Activated T-cell treated with anti-CD3 and anti-CD28 coated beads for 48 hours (primary cell): Measurements from ENCODE around the gene CENPX.
A peak's percentile ranks its signal among the peaks of the same experiment; 100 is the strongest.

ENCODE experiments used
- DNase-seq: peaks from one replicate; pipeline ENCODE4 v3.0.0-alpha.2; 2020; ENCODE audit warnings: low read depth

The CENPX gene

GRCh38 chr17:82023447-82024241 is 966 bp upstream of the CENPX start:
- DNase-seq = no peak

- DNase-seq = peak; percentile 100
Observed at GRCh38 chr17:82022981-82023446, 336 bp upstream of the CENPX start, which contains the start of gene LRRC45. Gene LRRC45 (plus strand): TSS chr17:82023305. CDS start chr17:82023644, 339 bp downstream.

GRCh38 chr17:82021900-82022309 is 773 bp downstream of the CENPX start:
- DNase-seq = no peak

- peak; percentile 44 for DNase-seq
Observed at GRCh38 chr17:82021107-82021899, 1.4 kb downstream of the CENPX start.

GRCh38 chr17:82020572-82021106 is 2.0 kb downstream of the CENPX start:
- no peak for DNase-seq

GRCh38 chr17:82019690-82020571 is 2.7 kb downstream of the CENPX start:
- DNase-seq = peak; percentile 70

- DNase-seq = no peak
Observed at GRCh38 chr17:82018989-82019689, 3.5 kb downstream of the CENPX start.

GRCh38 chr17:82018152-82018988 is 4.3 kb downstream of the CENPX start:
- no peak for DNase-seq

GRCh38 chr17:82017612-82018151 is 5.0 kb downstream of the CENPX start:
- no peak for DNase-seq

- no peak for DNase-seq
Observed at GRCh38 chr17:82016875-82017459, 5.7 kb downstream of the CENPX start.

- no peak for DNase-seq
Observed at GRCh38 chr17:82016061-82016874, 6.4 kb downstream of the CENPX start.

GRCh38 chr17:82015311-82015971 is 7.2 kb downstream of the CENPX start:
- DNase-seq = no peak

- DNase-seq = no peak
Observed at GRCh38 chr17:82014971-82015310, 7.7 kb downstream of the CENPX start.

GRCh38 chr17:82014432-82014831 is 8.2 kb downstream of the CENPX start:
- DNase-seq = no peak

- DNase-seq = no peak
Observed at GRCh38 chr17:82013772-82014321, 8.8 kb downstream of the CENPX start.

- no peak for DNase-seq
Observed at GRCh38 chr17:82013341-82013740, 9.3 kb downstream of the CENPX start.

GRCh38 chr17:82012640-82013295 is 9.9 kb downstream of the CENPX start:
- DNase-seq = no peak
